ENCODE results near the gene DST.

Gene DST

DNA sequence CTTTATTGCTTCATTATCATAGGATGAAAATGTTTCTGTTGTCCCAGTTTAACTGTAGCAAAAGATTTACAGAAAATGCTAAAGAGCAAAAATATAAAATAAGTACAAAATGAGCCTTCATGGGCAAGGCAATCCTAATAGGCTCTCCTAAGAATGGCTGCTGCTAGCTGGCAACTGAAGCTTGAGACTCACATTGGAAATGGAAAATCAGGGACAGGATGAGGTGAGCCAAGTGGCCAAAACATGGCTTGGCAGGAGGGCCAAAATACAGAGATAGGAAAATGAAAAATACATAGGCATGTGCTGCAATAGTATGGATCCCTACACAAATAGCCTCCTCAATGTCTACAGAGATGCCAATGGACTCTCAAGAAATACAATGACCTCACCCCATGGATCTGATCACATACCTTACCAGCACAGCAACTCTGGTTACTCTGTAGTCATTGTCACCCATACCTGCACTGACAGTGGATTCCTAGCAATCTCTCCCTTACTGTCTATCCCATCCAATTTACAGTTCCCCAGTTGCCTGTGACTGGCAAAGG lies 105.4 kb downstream of the DST start:
- no peak overlapping the region for H3K27ac ChIP-seq (ENCODE audit: low read depth, low read length)
- H3K4me2 ChIP-seq (ENCODE audit: low read length) = no peak overlapping the region
- no peaks in the 10 kb centered on the region for H4K20me1 ChIP-seq (ENCODE audit: control insufficient read depth, insufficient read depth, low read depth, low read length)
- H3F3A ChIP-seq (ENCODE audit: control insufficient read depth, insufficient read depth) = no peaks in the 10 kb centered on the region
- no peaks in the 10 kb centered on the region; the same call in 1 of the 2 replicates for H3K36me3 ChIP-seq (ENCODE audit: control insufficient read depth, low read length)
- TF ChIP-seq, protein P1, sequence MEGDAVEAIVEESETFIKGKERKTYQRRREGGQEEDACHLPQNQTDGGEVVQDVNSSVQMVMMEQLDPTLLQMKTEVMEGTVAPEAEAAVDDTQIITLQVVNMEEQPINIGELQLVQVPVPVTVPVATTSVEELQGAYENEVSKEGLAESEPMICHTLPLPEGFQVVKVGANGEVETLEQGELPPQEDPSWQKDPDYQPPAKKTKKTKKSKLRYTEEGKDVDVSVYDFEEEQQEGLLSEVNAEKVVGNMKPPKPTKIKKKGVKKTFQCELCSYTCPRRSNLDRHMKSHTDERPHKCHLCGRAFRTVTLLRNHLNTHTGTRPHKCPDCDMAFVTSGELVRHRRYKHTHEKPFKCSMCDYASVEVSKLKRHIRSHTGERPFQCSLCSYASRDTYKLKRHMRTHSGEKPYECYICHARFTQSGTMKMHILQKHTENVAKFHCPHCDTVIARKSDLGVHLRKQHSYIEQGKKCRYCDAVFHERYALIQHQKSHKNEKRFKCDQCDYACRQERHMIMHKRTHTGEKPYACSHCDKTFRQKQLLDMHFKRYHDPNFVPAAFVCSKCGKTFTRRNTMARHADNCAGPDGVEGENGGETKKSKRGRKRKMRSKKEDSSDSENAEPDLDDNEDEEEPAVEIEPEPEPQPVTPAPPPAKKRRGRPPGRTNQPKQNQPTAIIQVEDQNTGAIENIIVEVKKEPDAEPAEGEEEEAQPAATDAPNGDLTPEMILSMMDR (IDR thresholded peaks at IDR 0.05; ENCODE audit: low read depth, low read length, poor library complexity, severe bottlenecking) = no peak
- no peak for TF ChIP-seq EZH2phosphoT487 (IDR thresholded peaks at IDR 0.05; ENCODE audit: borderline replicate concordance, low read length)
- H3K27me3 ChIP-seq (ENCODE audit: control insufficient read depth, low read length) = no peaks in the 10 kb centered on the region
- H3K9me2 ChIP-seq (replicated peaks; ENCODE audit: control insufficient read depth, low read length) = no peaks in the 10 kb centered on the region
- H3K79me2 ChIP-seq (ENCODE audit: control insufficient read depth, low read length) = no peaks in the 10 kb centered on the region
- peaks cover 32% of the 10 kb centered on the region for H3K4me1 ChIP-seq (ENCODE audit: control insufficient read depth, low read length)
- no peak overlapping the region for H3K4me3 ChIP-seq (ENCODE audit: low read length)
- H3K9me3 ChIP-seq (ENCODE audit: control insufficient read depth, insufficient read depth, low read length) = no peaks in the 10 kb centered on the region

DNA sequence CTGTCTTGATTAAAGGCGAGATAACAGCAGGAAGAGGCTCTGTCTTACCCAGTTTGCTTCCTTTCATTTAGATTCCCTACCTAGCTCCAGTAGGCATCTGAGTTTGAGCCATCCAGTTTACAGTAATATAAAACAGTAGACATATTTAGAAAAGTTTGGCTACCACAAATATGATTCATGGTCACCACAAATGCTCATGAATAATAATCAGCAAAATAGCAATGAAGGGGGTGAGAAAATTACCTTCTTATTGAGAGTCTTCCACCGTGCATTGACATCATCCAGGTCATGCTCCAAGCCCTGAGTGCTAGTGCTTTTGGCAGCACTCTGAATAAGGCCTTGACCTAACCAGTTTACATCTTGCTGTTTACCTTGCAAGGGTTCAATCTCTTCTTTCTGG lies 106.2 kb downstream of the DST start:
- Histone ChIP-seq H3K9me3 (ENCODE audit: control insufficient read depth, insufficient read depth, low read length) (no peaks in the 10 kb centered on the region), H3K9me2 (replicated peaks; ENCODE audit: control insufficient read depth, low read length) (no peaks in the 10 kb centered on the region), H3K4me1 (ENCODE audit: control insufficient read depth, low read length) (peaks cover 34% of the 10 kb centered on the region), H3K4me2 (ENCODE audit: low read length) (no peak overlapping the region), H3K27ac (ENCODE audit: low read depth, low read length) (no peak overlapping the region), H3K36me3 (ENCODE audit: control insufficient read depth, low read length) (peaks cover 5% of the 10 kb centered on the region), H3K4me3 (ENCODE audit: low read length) (no peak overlapping the region), H4K20me1 (ENCODE audit: control insufficient read depth, insufficient read depth, low read depth, low read length) (no peaks in the 10 kb centered on the region), H3K27me3 (ENCODE audit: control insufficient read depth, low read length) (no peaks in the 10 kb centered on the region), H3K79me2 (ENCODE audit: control insufficient read depth, low read length) (no peaks in the 10 kb centered on the region), H3F3A (ENCODE audit: control insufficient read depth, insufficient read depth) (no peaks in the 10 kb centered on the region)
- TF ChIP-seq EZH2phosphoT487 (IDR thresholded peaks at IDR 0.05; ENCODE audit: borderline replicate concordance, low read length) = no peak
- TF ChIP-seq, protein P1 (IDR thresholded peaks at IDR 0.05; ENCODE audit: low read depth, low read length, poor library complexity, severe bottlenecking) = no peak

- Histone ChIP-seq H3K4me1 (ENCODE audit: control insufficient read depth, low read length) (peaks cover 32% of the 10 kb centered on the region), H3K36me3 (ENCODE audit: control insufficient read depth, low read length) (peaks cover 5% of the 10 kb centered on the region), H3K9me3 (ENCODE audit: control insufficient read depth, insufficient read depth, low read length) (no peaks in the 10 kb centered on the region), H3F3A (ENCODE audit: control insufficient read depth, insufficient read depth) (no peaks in the 10 kb centered on the region), H3K27me3 (ENCODE audit: control insufficient read depth, low read length) (no peaks in the 10 kb centered on the region), H3K27ac (ENCODE audit: low read depth, low read length) (no peak overlapping the region), H3K4me3 (ENCODE audit: low read length) (no peak overlapping the region), H3K9me2 (replicated peaks; ENCODE audit: control insufficient read depth, low read length) (no peaks in the 10 kb centered on the region), H4K20me1 (ENCODE audit: control insufficient read depth, insufficient read depth, low read depth, low read length) (no peaks in the 10 kb centered on the region), H3K79me2 (ENCODE audit: control insufficient read depth, low read length) (no peaks in the 10 kb centered on the region), H3K4me2 (ENCODE audit: low read length) (no peak overlapping the region)
- no peak for TF ChIP-seq EZH2phosphoT487 (IDR thresholded peaks at IDR 0.05; ENCODE audit: borderline replicate concordance, low read length)
- TF ChIP-seq, protein P1 (IDR thresholded peaks at IDR 0.05; ENCODE audit: low read depth, low read length, poor library complexity, severe bottlenecking) = no peak
Measured at GRCh38 chr6:56535626-56536025, 107.1 kb downstream of the DST start.

All from DOHH2 (cell line).